ENCODE results near the gene ISYNA1. TPM values are rescaled to one million over a fixed set of nuclear protein-coding genes. Genes with fewer than 3 reads are reported as not detected.

Gene ISYNA1
- total and polyA plus RNA-seq, 2 of the 13 experiments (the other 11 are each of a cell fraction or from before 2014, with no cell fraction given), result 29.6 to 48.5 TPM

DNA sequence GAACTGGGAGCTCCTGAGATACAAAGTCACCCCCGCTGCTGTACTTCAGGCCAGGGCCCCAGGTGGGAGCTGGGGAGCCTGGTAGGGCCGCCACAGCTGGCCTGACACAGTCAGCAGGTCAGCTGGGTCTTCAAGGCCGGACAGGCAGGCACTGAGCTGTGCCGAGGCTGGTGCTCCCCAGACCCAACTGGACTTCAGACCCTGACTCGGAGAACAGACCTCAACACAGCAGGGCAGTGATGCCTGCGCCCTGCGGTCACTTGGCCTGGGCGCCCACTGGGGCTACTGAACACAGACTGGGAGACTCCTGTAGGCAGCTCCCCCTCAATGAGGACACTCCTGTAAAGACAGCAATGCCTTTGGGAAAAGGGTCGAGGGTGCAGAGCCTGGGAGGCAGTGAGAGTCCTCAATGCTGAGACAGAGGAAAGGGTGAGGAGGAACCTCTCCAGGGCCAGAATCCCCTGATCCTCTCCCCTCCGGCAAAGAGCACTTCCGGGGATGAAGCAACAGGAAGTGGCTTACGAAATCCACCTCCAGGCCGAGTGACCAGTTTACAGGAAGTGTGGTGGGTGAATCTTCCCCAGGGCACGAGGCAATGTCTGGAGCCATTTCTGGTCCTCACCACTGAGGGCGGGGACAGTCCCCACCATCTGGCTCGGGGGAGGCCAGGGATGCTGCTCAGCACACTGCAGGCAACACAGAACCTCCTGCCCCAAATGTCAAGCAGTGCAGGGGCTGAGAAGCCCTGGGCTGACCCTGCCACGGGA lies 40.8 kb upstream of the ISYNA1 start (continued):
- TF ChIP-seq, protein P1, sequence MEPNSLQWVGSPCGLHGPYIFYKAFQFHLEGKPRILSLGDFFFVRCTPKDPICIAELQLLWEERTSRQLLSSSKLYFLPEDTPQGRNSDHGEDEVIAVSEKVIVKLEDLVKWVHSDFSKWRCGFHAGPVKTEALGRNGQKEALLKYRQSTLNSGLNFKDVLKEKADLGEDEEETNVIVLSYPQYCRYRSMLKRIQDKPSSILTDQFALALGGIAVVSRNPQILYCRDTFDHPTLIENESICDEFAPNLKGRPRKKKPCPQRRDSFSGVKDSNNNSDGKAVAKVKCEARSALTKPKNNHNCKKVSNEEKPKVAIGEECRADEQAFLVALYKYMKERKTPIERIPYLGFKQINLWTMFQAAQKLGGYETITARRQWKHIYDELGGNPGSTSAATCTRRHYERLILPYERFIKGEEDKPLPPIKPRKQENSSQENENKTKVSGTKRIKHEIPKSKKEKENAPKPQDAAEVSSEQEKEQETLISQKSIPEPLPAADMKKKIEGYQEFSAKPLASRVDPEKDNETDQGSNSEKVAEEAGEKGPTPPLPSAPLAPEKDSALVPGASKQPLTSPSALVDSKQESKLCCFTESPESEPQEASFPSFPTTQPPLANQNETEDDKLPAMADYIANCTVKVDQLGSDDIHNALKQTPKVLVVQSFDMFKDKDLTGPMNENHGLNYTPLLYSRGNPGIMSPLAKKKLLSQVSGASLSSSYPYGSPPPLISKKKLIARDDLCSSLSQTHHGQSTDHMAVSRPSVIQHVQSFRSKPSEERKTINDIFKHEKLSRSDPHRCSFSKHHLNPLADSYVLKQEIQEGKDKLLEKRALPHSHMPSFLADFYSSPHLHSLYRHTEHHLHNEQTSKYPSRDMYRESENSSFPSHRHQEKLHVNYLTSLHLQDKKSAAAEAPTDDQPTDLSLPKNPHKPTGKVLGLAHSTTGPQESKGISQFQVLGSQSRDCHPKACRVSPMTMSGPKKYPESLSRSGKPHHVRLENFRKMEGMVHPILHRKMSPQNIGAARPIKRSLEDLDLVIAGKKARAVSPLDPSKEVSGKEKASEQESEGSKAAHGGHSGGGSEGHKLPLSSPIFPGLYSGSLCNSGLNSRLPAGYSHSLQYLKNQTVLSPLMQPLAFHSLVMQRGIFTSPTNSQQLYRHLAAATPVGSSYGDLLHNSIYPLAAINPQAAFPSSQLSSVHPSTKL (CRISPR knock-in tag; IDR thresholded peaks at IDR 0.05), result peak; percentile 92
- TF ChIP-seq KLF16 (CRISPR knock-in tag; IDR thresholded peaks at IDR 0.05) (peak in 1 of 2 experiments; percentile 98; a peak in 2 of 4 replicates), GPN1 (CRISPR knock-in tag; IDR thresholded peaks at IDR 0.05; ENCODE audit: borderline replicate concordance) (no peak), TCF12 (IDR thresholded peaks at IDR 0.05) (no peak), TCF12 (CRISPR knock-in tag; IDR thresholded peaks at IDR 0.05) (0 out of 2 replicates have a peak, but pooled peaks have one; percentile 37), ZKSCAN8 (CRISPR knock-in tag; IDR thresholded peaks at IDR 0.05; ENCODE audit: borderline replicate concordance) (peak; percentile 88), SATB2 (CRISPR knock-in tag; IDR thresholded peaks at IDR 0.05) (no peak), SMC3 (IDR thresholded peaks at IDR 0.05; ENCODE audit: low read length) (peak; percentile 11; the same call in 1 of the 2 replicates), ARNT2 (CRISPR knock-in tag; IDR thresholded peaks at IDR 0.05; ENCODE audit: low read depth) (peak; percentile 81; the same call in 1 of the 2 replicates), ZSCAN22 (CRISPR knock-in tag; IDR thresholded peaks at IDR 0.05) (peak; percentile 96), ZNF788 (CRISPR knock-in tag; IDR thresholded peaks at IDR 0.05; ENCODE audit: borderline replicate concordance) (peak; percentile 94; the same call in 1 of the 2 replicates), MIER2 (CRISPR knock-in tag; IDR thresholded peaks at IDR 0.05) (peak; percentile 51; the same call in 1 of the 2 replicates), DPF2 (CRISPR knock-in tag; IDR thresholded peaks at IDR 0.05; ENCODE audit: borderline replicate concordance, low read depth) (peak; percentile 65; the same call in 1 of the 2 replicates), ARID2 (CRISPR knock-in tag; IDR thresholded peaks at IDR 0.05; ENCODE audit: borderline replicate concordance) (no peak), ZNF367 (CRISPR knock-in tag; IDR thresholded peaks at IDR 0.05; ENCODE audit: borderline replicate concordance) (no peak), ZNF224 (CRISPR knock-in tag; IDR thresholded peaks at IDR 0.05) (peak; percentile 68; the same call in 1 of the 2 replicates), ZNF816 (CRISPR knock-in tag; IDR thresholded peaks at IDR 0.05; ENCODE audit: borderline replicate concordance) (peak; percentile 52; the same call in 1 of the 2 replicates), SMAD3 (CRISPR knock-in tag; IDR thresholded peaks at IDR 0.05) (peak; percentile 95), ZFP1 (CRISPR knock-in tag; IDR thresholded peaks at IDR 0.05) (peak; percentile 81; the same call in 1 of the 2 replicates), DMAP1 (CRISPR knock-in tag; IDR thresholded peaks at IDR 0.05) (peak; percentile 89)
- TF ChIP-seq, protein P2, sequence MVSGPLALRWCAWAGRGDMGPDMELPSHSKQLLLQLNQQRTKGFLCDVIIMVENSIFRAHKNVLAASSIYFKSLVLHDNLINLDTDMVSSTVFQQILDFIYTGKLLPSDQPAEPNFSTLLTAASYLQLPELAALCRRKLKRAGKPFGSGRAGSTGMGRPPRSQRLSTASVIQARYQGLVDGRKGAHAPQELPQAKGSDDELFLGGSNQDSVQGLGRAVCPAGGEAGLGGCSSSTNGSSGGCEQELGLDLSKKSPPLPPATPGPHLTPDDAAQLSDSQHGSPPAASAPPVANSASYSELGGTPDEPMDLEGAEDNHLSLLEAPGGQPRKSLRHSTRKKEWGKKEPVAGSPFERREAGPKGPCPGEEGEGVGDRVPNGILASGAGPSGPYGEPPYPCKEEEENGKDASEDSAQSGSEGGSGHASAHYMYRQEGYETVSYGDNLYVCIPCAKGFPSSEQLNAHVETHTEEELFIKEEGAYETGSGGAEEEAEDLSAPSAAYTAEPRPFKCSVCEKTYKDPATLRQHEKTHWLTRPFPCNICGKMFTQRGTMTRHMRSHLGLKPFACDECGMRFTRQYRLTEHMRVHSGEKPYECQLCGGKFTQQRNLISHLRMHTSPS (CRISPR knock-in tag; IDR thresholded peaks at IDR 0.05; ENCODE audit: low read depth), result peak; percentile 68; the same call in 1 of the 2 replicates
